ENCODE measurements around the gene TAX1BP3.

DNA sequence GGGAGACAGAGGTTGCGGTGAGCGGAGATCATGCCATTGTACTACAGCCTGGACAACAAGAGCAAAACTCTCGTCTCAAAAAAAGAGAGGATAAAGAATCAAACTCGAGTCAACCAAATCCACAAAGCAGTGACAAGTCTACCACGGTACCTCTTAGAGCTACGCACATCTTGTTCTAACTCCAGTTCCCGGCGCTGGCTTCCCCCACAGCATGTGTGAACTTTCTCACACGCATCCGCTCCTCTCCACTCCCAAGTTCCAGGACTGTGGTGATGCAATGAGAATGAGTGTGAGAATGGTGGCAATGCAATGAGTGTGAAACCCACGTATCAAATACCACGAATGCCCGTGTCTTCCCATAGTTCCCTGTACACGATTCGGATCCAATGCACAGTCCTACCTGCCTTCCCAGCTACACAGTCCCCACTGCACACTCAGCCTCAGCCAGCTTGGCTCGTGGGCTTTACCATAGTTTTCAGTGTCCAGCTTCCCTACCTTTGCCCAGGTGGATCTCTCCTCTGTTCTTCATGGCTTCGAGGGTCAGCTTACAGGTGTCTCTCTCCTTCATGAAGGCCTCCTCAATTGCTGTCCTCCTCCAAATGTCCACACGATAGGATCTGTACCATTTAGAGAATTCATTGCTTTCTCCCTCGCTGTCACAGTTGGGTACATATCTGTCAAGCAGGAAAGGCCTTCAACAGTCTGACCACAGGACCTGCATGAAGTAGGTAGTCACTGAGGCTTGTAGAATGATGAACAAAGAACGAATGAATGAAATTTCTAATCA is 36.7 kb upstream of the TAX1BP3 start:
- TF ChIP-seq, protein P1, sequence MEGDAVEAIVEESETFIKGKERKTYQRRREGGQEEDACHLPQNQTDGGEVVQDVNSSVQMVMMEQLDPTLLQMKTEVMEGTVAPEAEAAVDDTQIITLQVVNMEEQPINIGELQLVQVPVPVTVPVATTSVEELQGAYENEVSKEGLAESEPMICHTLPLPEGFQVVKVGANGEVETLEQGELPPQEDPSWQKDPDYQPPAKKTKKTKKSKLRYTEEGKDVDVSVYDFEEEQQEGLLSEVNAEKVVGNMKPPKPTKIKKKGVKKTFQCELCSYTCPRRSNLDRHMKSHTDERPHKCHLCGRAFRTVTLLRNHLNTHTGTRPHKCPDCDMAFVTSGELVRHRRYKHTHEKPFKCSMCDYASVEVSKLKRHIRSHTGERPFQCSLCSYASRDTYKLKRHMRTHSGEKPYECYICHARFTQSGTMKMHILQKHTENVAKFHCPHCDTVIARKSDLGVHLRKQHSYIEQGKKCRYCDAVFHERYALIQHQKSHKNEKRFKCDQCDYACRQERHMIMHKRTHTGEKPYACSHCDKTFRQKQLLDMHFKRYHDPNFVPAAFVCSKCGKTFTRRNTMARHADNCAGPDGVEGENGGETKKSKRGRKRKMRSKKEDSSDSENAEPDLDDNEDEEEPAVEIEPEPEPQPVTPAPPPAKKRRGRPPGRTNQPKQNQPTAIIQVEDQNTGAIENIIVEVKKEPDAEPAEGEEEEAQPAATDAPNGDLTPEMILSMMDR (tag by site-specific recombination; IDR thresholded peaks at IDR 0.05): no peak
- TF ChIP-seq ZNF837 (tag by site-specific recombination; IDR thresholded peaks at IDR 0.05) (no peak), ZSCAN30 (tag by site-specific recombination; IDR thresholded peaks at IDR 0.05) (no peak), KLF1 (tag by site-specific recombination; IDR thresholded peaks at IDR 0.05) (no peak), YY1 (tag by site-specific recombination; IDR thresholded peaks at IDR 0.05) (no peak)
- TF ChIP-seq, protein P2, sequence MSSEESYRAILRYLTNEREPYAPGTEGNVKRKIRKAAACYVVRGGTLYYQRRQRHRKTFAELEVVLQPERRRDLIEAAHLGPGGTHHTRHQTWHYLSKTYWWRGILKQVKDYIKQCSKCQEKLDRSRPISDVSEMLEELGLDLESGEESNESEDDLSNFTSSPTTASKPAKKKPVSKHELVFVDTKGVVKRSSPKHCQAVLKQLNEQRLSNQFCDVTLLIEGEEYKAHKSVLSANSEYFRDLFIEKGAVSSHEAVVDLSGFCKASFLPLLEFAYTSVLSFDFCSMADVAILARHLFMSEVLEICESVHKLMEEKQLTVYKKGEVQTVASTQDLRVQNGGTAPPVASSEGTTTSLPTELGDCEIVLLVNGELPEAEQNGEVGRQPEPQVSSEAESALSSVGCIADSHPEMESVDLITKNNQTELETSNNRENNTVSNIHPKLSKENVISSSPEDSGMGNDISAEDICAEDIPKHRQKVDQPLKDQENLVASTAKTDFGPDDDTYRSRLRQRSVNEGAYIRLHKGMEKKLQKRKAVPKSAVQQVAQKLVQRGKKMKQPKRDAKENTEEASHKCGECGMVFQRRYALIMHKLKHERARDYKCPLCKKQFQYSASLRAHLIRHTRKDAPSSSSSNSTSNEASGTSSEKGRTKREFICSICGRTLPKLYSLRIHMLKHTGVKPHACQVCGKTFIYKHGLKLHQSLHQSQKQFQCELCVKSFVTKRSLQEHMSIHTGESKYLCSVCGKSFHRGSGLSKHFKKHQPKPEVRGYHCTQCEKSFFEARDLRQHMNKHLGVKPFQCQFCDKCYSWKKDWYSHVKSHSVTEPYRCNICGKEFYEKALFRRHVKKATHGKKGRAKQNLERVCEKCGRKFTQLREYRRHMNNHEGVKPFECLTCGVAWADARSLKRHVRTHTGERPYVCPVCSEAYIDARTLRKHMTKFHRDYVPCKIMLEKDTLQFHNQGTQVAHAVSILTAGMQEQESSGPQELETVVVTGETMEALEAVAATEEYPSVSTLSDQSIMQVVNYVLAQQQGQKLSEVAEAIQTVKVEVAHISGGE (tag by site-specific recombination; conservative IDR thresholded peaks at IDR 0.05; ENCODE audit: low read depth): no peak

Measured in HEK293 (cell line).